Measurements from ENCODE around the gene CD44.
A peak's percentile ranks its signal among the peaks of the same experiment; 100 is the strongest.
"Not testable (repeated sequence)": the region's sequence is repeated elsewhere in the genome, so short reads cannot be mapped to it uniquely, and the experiment has no call there.

CD44 gene

DNA sequence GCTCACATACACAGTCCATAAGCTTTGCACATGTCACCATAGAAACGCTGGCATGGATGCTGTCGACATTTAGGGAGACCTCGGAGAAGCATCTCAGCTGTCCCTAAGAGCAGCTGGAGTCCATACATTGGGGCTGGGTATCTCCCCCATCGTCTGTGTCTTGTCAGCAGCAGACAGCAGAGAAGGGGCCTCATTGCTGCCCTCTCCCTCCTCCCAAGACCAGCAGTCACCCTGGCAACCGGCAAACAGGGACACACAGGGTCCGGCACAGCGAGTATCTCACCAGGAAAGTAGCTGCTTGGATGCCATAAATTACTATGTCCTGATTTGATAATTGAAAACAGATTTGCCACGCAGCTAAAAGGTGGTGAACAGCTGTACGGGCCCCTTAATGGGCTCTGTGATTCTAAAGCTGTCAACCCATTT is 84.4 kb downstream of the CD44 start:
- Mint-ChIP-seq H3K4me3 (no peak overlapping the region), H3K9me3 (no peaks in the 10 kb centered on the region), H3K36me3 (peaks cover 55% of the 10 kb centered on the region), H3K27me3 (no peaks in the 10 kb centered on the region), H3K4me1 (peaks cover 3% of the 10 kb centered on the region), H3K27ac (peak overlapping the region; percentile 24)
- ATAC-seq (ENCODE audit: low read depth) = no peak
- no peak for DNase-seq (ENCODE audit: low spot score in 2 of 2)

GRCh38 chr11:35223991-35224390 is 85.0 kb downstream of the CD44 start:
- H3K27ac Mint-ChIP-seq = peak overlapping the region; percentile 62
- no peak for ATAC-seq (ENCODE audit: low read depth)

DNA sequence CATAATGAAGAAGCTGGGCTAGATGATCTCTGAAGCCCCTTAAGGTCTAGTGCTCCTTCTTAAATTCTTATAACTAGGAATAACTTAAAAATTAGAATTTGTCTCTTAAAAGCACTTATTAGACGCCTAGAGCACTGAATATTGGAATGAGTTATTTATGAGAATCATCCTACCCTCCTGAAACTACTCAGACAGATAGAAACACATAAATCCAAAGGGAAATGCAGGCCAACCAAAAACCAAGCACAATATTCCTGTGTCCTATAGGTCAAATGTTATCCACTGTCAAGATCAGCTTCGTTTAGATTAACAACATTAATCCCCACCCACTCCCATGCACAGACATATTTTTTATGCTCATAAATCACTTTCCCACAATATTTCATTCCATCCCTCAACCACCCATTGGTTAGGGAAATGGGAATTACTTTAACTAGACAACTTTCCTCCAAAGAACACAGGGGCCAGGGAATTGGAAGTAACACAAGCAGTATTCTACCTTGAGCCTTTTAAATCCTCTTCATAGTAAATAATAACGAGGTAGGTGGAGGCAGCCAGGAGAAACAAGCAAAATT is 87.1 kb downstream of the CD44 start:
- peak overlapping the region; percentile 59 for H3K27ac Mint-ChIP-seq
- H3K4me1 Mint-ChIP-seq = peaks cover 3% of the 10 kb centered on the region
- DNase-seq (ENCODE audit: low spot score in 2 of 2) (no peak), ATAC-seq (ENCODE audit: low read depth) (no peak)
- no peaks in the 10 kb centered on the region for H3K27me3 Mint-ChIP-seq
- H3K36me3 Mint-ChIP-seq = peaks cover 59% of the 10 kb centered on the region
- H3K9me3 Mint-ChIP-seq = no peaks in the 10 kb centered on the region
- H3K4me3 Mint-ChIP-seq = no peak overlapping the region

More at GRCh38 chr11:35223991-35224390, 85.0 kb downstream of the CD44 start:
- Mint-ChIP-seq H3K27me3 (no peaks in the 10 kb centered on the region), H3K4me1 (peaks cover 3% of the 10 kb centered on the region), H3K9me3 (no peaks in the 10 kb centered on the region), H3K36me3 (peaks cover 54% of the 10 kb centered on the region), H3K4me3 (no peak overlapping the region)
- DNase-seq (ENCODE audit: low spot score in 2 of 2) = no peak

GRCh38 chr11:35226756-35227155 is 87.8 kb downstream of the CD44 start:
- H3K4me1 Mint-ChIP-seq; H3K9me3 Mint-ChIP-seq; DNase-seq (ENCODE audit: low spot score in 2 of 2); H3K4me3 Mint-ChIP-seq; ATAC-seq (ENCODE audit: low read depth); H3K27me3 Mint-ChIP-seq: not testable (repeated sequence)
- Mint-ChIP-seq H3K36me3 (peaks cover 58% of the 10 kb centered on the region), H3K27ac (peak overlapping the region; percentile 59)

- ATAC-seq (ENCODE audit: low read depth) (no peak), DNase-seq (ENCODE audit: low spot score in 2 of 2) (no peak)
- Mint-ChIP-seq H3K27me3 (no peaks in the 10 kb centered on the region), H3K4me3 (no peak overlapping the region), H3K4me1 (peaks cover 3% of the 10 kb centered on the region), H3K9me3 (peaks cover 2% of the 10 kb centered on the region), H3K27ac (peak overlapping the region; percentile 41), H3K36me3 (peaks cover 60% of the 10 kb centered on the region)
Observed at GRCh38 chr11:35227576-35228327, 88.8 kb downstream of the CD44 start.

GRCh38 chr11:35228328-35228725 is 89.4 kb downstream of the CD44 start:
- no peaks in the 10 kb centered on the region for H3K27me3 Mint-ChIP-seq
- DNase-seq (ENCODE audit: low spot score in 2 of 2) (no peak), ATAC-seq (ENCODE audit: low read depth) (no peak)
- H3K36me3 Mint-ChIP-seq = peaks cover 59% of the 10 kb centered on the region
- peaks cover 3% of the 10 kb centered on the region for H3K4me1 Mint-ChIP-seq
- H3K27ac Mint-ChIP-seq = no peak overlapping the region
- H3K9me3 Mint-ChIP-seq = peaks cover 3% of the 10 kb centered on the region
- no peak overlapping the region for H3K4me3 Mint-ChIP-seq

- Mint-ChIP-seq H3K9me3 (peaks cover 3% of the 10 kb centered on the region), H3K36me3 (peaks cover 47% of the 10 kb centered on the region), H3K4me1 (peaks cover 5% of the 10 kb centered on the region), H3K4me3 (no peak overlapping the region), H3K27ac (no peak overlapping the region), H3K27me3 (no peaks in the 10 kb centered on the region)
- ATAC-seq (ENCODE audit: low read depth) = no peak
- DNase-seq (ENCODE audit: low spot score in 2 of 2) = no peak
Observed at GRCh38 chr11:35230388-35230787, 91.4 kb downstream of the CD44 start.

DNA sequence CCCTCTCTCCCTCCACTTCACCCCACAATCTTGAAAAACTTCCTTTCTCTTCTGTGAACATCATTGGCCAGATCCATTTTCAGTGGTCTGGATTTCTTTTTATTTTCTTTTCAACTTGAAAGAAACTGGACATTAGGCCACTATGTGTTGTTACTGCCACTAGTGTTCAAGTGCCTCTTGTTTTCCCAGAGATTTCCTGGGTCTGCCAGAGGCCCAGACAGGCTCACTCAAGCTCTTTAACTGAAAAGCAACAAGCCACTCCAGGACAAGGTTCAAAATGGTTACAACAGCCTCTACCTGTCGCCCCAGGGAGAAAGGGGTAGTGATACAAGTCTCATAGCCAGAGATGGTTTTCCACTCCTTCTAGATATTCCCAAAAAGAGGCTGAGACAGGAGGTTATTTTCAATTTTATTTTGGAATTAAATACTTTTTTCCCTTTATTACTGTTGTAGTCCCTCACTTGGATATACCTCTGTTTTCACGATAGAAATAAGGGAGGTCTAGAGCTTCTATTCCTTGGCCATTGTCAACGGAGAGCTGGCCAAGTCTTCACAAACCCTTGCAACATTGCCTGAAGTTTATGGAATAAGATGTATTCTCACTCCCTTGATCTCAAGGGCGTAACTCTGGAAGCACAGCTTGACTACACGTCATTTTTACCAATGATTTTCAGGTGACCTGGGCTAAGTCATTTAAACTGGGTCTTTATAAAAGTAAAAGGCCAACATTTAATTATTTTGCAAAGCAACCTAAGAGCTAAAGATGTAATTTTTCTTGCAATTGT is 92.3 kb downstream of the CD44 start:
- Mint-ChIP-seq H3K9me3 (peaks cover 3% of the 10 kb centered on the region), H3K36me3 (peaks cover 42% of the 10 kb centered on the region), H3K27ac (no peak overlapping the region), H3K4me3 (no peak overlapping the region), H3K27me3 (no peaks in the 10 kb centered on the region), H3K4me1 (peaks cover 10% of the 10 kb centered on the region)
- ATAC-seq (ENCODE audit: low read depth) (no peak), DNase-seq (ENCODE audit: low spot score in 2 of 2) (no peak)

DNA sequence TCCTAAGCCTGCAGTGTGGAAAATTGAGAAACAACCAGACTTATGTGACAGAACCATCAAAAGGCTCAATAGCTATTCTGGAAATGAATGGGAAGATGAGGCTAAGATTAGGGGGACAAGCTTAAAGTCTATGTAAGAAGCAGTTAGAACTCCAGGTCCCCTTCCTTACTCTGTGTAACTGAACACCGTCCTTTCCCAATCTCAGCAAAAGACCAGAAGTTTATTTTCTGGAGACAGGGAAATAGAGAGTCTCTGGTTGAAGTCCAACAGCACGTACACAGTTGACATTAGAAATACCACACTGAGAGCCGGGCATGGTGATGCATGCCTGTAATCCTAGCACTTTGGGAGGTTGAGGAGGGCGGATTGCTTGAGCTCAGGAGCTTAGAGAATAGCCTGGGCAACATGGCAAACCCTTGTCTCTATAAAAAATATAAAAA is 93.9 kb downstream of the CD44 start:
- ATAC-seq (ENCODE audit: low read depth) (no peak), DNase-seq (ENCODE audit: low spot score in 2 of 2) (no peak)
- H3K27ac Mint-ChIP-seq = peak overlapping the region; percentile 75
- no peak overlapping the region for H3K4me3 Mint-ChIP-seq
- H3K9me3 Mint-ChIP-seq = peaks cover 3% of the 10 kb centered on the region
- peaks cover 34% of the 10 kb centered on the region for H3K36me3 Mint-ChIP-seq
- H3K27me3 Mint-ChIP-seq = no peaks in the 10 kb centered on the region
- H3K4me1 Mint-ChIP-seq = peaks cover 13% of the 10 kb centered on the region

GRCh38 chr11:35233518-35233917 is 94.5 kb downstream of the CD44 start:
- Mint-ChIP-seq H3K27me3 (no peaks in the 10 kb centered on the region), H3K36me3 (peaks cover 29% of the 10 kb centered on the region), H3K27ac (peak overlapping the region; percentile 75), H3K4me1 (peaks cover 18% of the 10 kb centered on the region), H3K4me3 (no peak overlapping the region), H3K9me3 (peaks cover 3% of the 10 kb centered on the region)
- DNase-seq (ENCODE audit: low spot score in 2 of 2) (no peak), ATAC-seq (ENCODE audit: low read depth) (no peak)

GRCh38 chr11:35234460-35235156 is 95.6 kb downstream of the CD44 start:
- no peaks in the 10 kb centered on the region for H3K27me3 Mint-ChIP-seq
- H3K4me3 Mint-ChIP-seq = no peak overlapping the region
- ATAC-seq (ENCODE audit: low read depth) (no peak), DNase-seq (ENCODE audit: low spot score in 2 of 2) (no peak)
- peaks cover 3% of the 10 kb centered on the region for H3K9me3 Mint-ChIP-seq
- peaks cover 20% of the 10 kb centered on the region for H3K4me1 Mint-ChIP-seq
- H3K27ac Mint-ChIP-seq = peak overlapping the region; percentile 75
- H3K36me3 Mint-ChIP-seq = peaks cover 20% of the 10 kb centered on the region

DNA sequence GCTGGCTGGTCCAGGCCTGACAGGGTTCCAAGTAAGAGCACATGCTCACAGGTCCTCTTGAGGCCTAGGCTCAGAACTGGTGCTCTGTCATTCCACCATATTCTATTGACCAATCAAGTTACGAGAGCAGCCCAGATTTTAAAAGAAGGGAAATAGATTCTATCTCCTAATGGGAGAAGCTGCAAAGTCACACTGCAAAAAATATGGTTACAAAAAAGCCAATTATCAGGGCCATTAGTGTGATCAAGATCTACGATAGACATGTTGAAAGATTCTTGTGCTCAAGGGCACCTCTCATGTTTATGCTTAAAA is 96.1 kb downstream of the CD44 start:
- Mint-ChIP-seq H3K9me3 (peaks cover 3% of the 10 kb centered on the region), H3K27ac (peak overlapping the region; percentile 71), H3K27me3 (no peaks in the 10 kb centered on the region), H3K4me1 (peaks cover 20% of the 10 kb centered on the region), H3K36me3 (peaks cover 17% of the 10 kb centered on the region), H3K4me3 (no peak overlapping the region)
- DNase-seq (ENCODE audit: low spot score in 2 of 2) (no peak), ATAC-seq (ENCODE audit: low read depth) (no peak)

GRCh38 chr11:35235498-35235897 is 96.5 kb downstream of the CD44 start:
- Mint-ChIP-seq H3K4me1 (peaks cover 20% of the 10 kb centered on the region), H3K27ac (peak overlapping the region; percentile 71), H3K9me3 (peaks cover 3% of the 10 kb centered on the region), H3K36me3 (peaks cover 13% of the 10 kb centered on the region), H3K27me3 (no peaks in the 10 kb centered on the region), H3K4me3 (no peak overlapping the region)
- ATAC-seq (ENCODE audit: low read depth) = no peak
- DNase-seq (ENCODE audit: low spot score in 2 of 2) = no peak
